ENCODE data around the gene PRSS38. TPM values are rescaled to one million over a fixed set of nuclear protein-coding genes. Genes with fewer than 3 reads are reported as not detected.

The PRSS38 gene
- total and polyA plus RNA-seq, 2 experiments from 2014 or later = not detected

GRCh38 chr1:227848430-227848932 is 33.0 kb downstream of the PRSS38 start (continued):
- no peak for TF ChIP-seq ZNF462 (CRISPR knock-in tag; IDR thresholded peaks at IDR 0.05)
- no peak for TF ChIP-seq ZNF331 (CRISPR knock-in tag; IDR thresholded peaks at IDR 0.05; ENCODE audit: low read depth)
- TF ChIP-seq CTCF (conservative IDR thresholded peaks at IDR 0.05; ENCODE audit: low read depth in 2 of 2) = no peak
- TF ChIP-seq STAT1 (IDR thresholded peaks at IDR 0.05; ENCODE audit: unreplicated experiment) = no peak

- H3K9me2 ChIP-seq (ENCODE audit: insufficient read depth) = no peaks in the 10 kb centered on the region
- no peaks in the 10 kb centered on the region for H4K20me1 ChIP-seq (replicated peaks; ENCODE audit: insufficient read depth)
- no peak overlapping the region for H3K27ac ChIP-seq (ENCODE audit: low read depth)
- no peaks in the 10 kb centered on the region for H3K4me1 ChIP-seq (ENCODE audit: insufficient read depth)
- Mint-ChIP-seq H3K36me3 (ENCODE audit: low read depth) (no peaks in the 10 kb centered on the region), H3K27me3 (ENCODE audit: insufficient read depth, low read depth, poor library complexity) (peaks cover 2% of the 10 kb centered on the region), H3K27ac (no peak overlapping the region), H3K9me3 (no peaks in the 10 kb centered on the region; the same call in 2 of the 3 replicates), H3K4me3 (no peak overlapping the region), H3K4me1 (no peaks in the 10 kb centered on the region)
- no peaks in the 10 kb centered on the region for H3K36me3 ChIP-seq (ENCODE audit: insufficient read depth)
- H3F3A ChIP-seq (replicated peaks; ENCODE audit: low read depth) = no peaks in the 10 kb centered on the region
- H3K79me2 ChIP-seq (replicated peaks; ENCODE audit: insufficient read depth) = no peaks in the 10 kb centered on the region
- DNase-seq (ENCODE audit: low spot score) (no peak), ATAC-seq (no peak)
- H3K27me3 ChIP-seq (ENCODE audit: insufficient read depth) = no peaks in the 10 kb centered on the region
- H3K4me3 ChIP-seq = no peak overlapping the region
- H3K4me2 ChIP-seq = no peak overlapping the region
- H2AFZ ChIP-seq = no peak overlapping the region
- no peak for TF ChIP-seq ETS1 (IDR thresholded peaks at IDR 0.05)
- no peak for TF ChIP-seq ZNF331 (CRISPR knock-in tag; IDR thresholded peaks at IDR 0.05; ENCODE audit: low read depth)
- TF ChIP-seq EZH2 (IDR thresholded peaks at IDR 0.05; ENCODE audit: low read depth, unreplicated experiment) = no peak
- TF ChIP-seq JUNB (IDR thresholded peaks at IDR 0.05; ENCODE audit: unreplicated experiment) = no peak
- no peak for TF ChIP-seq STAT1 (IDR thresholded peaks at IDR 0.05; ENCODE audit: unreplicated experiment)
These were observed 33.8 kb downstream of the PRSS38 start for GRCh38 chr1:227849251-227849650.
